Motor neuron (in vitro differentiated cells): ENCODE measurements around the gene TNFSF13B. TPM values are rescaled to one million over a fixed set of nuclear protein-coding genes. Genes with fewer than 3 reads are reported as not detected.
"Not testable (repeated sequence)": the region's sequence is repeated elsewhere in the genome, so short reads cannot be mapped to it uniquely, and the experiment has no call there.

ENCODE experiments used
- ATAC-seq, 8 experiments: fragments of 200-7000 bp; cut with Tn5 transposase; replicated peaks in 6 of 8; 2 replicates each; pipeline ENCODE4 v1.8.0; 2021; ENCODE audit warnings: mild to moderate bottlenecking in 8 of 8, moderate library complexity in 8 of 8
- H3K27ac ChIP-seq, 2 donors: fragments of 250-450 bp; sonication (Bioruptor Pico); 2 replicates each; pipeline ENCODE4 v1.9.0; 2021; ENCODE audit warnings: antibody characterized with exemption in 2 of 2, mild to moderate bottlenecking in 2 of 2, moderate library complexity in 1 of 2
- H3K4me1 ChIP-seq, 2 donors: fragments of 250-450 bp; sonication (Bioruptor Pico); replicated peaks in 1 of 2; 2 replicates each; pipeline ENCODE4 v1.6.1; 2021; ENCODE audit warnings: antibody characterized with exemption in 2 of 2, mild to moderate bottlenecking in 2 of 2, moderate library complexity in 1 of 2
- H3K4me3 ChIP-seq, 5 donors: fragments of 250-450 bp; sonication (Bioruptor Pico); 2 replicates each; pipeline ENCODE4 v1.9.0; 2021; ENCODE audit warnings: antibody characterized with exemption in 5 of 5, mild to moderate bottlenecking in 5 of 5, moderate library complexity in 4 of 5
- WGBS, 10 experiments: fragments of 450-650 bp; shearing (Covaris generic); methylation state at CpG; one replicate each; pipeline ENCODE4 v1.0.0; 2022; 5-methylcytosine and 5-hydroxymethylcytosine counted together
- in situ Hi-C, 9 experiments: fragments of 400-800 bp; cut with MboI; loops; one replicate each; pipeline ENCODE4 v1.15.0; 2021; ENCODE audit warnings: low sequenced_read_pairs in 9 of 9, low pct_unique_long_range_greater_than_20kb in 2 of 9; ENCODE audit not compliant: unreplicated experiment in 9 of 9
- total RNA-seq, 8 experiments: library from RNA; unstranded; fragments of 300-600 nt; gene quantifications; 2 replicates each; pipeline versions ENCODE4 v1.2.3 to v1.2.4, GENCODE V29; 2022

TNFSF13B gene
- total RNA-seq, 8 experiments from 2014 or later, result 0.17 to 3.1 (median 0.73) TPM

GRCh38 chr13:108267347-108267746, 2.2 kb upstream of the TNFSF13B start:
- 75 to 100% (median 86%) methylated on average over 1 to 4 of the region's 4 CpGs; no CpG with 5 or more reads in 1 of the 10 experiments for WGBS, 10 experiments
- Histone ChIP-seq H3K27ac (no peak overlapping the region), H3K4me3 (no peak overlapping the region), H3K4me1 (no peaks in the 10 kb centered on the region)
- ATAC-seq, result no peak
- in situ Hi-C loops, result no loop called here

GRCh38 chr13:108267855-108268254, 1.7 kb upstream of the TNFSF13B start:
- ATAC-seq, H3K4me1 ChIP-seq, in situ Hi-C loops, H3K4me3 ChIP-seq, H3K27ac ChIP-seq: not testable (repeated sequence)
- 75 to 100% (median 92%) methylated on average over 1 to 3 of the region's 3 CpGs; no CpG with 5 or more reads in 3 of the 10 experiments for WGBS, 10 experiments

- no peaks in the 10 kb centered on the region for H3K4me1 ChIP-seq
- in situ Hi-C loops, result no loop called here
- no peak overlapping the region for H3K4me3 ChIP-seq
- no peak overlapping the region for H3K27ac ChIP-seq
- no peak for ATAC-seq
- 20 to 100% (median 79%) methylated on average over 1 to 3 of the region's 4 CpGs; no CpG with 5 or more reads in 1 of the 10 experiments for WGBS, 10 experiments
These were observed 929 bp upstream of the TNFSF13B start for GRCh38 chr13:108268466-108269112.

- WGBS, 10 experiments, result 0 to 100% (median 83%) methylated on average over 1 to 3 of the region's 3 CpGs; no CpG with 5 or more reads in 3 of the 10 experiments
- H3K4me1 ChIP-seq, result no peaks in the 10 kb centered on the region
- no peak overlapping the region for H3K27ac ChIP-seq
- peak in 3 of 8 experiments; percentile 10 to 44 (median 13) for ATAC-seq
- no peak overlapping the region for H3K4me3 ChIP-seq
- in situ Hi-C loops, result no loop called here
These were observed 924 bp downstream of the TNFSF13B start for GRCh38 chr13:108270442-108270841.

GRCh38 chr13:108272333-108272732, 2.8 kb downstream of the TNFSF13B start:
- H3K4me3 ChIP-seq, result no peak overlapping the region
- no peak for ATAC-seq
- in situ Hi-C loops, result no loop called here
- no peaks in the 10 kb centered on the region for H3K4me1 ChIP-seq
- no peak overlapping the region for H3K27ac ChIP-seq

- 58 to 100% (median 82%) methylated on average over 1 to 5 of the region's 5 CpGs for WGBS, 10 experiments
- Histone ChIP-seq H3K4me3 (no peak overlapping the region), H3K27ac (no peak overlapping the region), H3K4me1 (no peaks in the 10 kb centered on the region)
- no peak for ATAC-seq
- in situ Hi-C loops, result no loop called here
These were observed 4.1 kb downstream of the TNFSF13B start for GRCh38 chr13:108273429-108274118.

GRCh38 chr13:108274718-108275117, 5.2 kb downstream of the TNFSF13B start:
- Histone ChIP-seq H3K27ac (no peak overlapping the region), H3K4me3 (no peak overlapping the region), H3K4me1 (no peaks in the 10 kb centered on the region)
- in situ Hi-C loops, result no loop called here
- no peak for ATAC-seq

- in situ Hi-C loops, result no loop called here
- no peak overlapping the region for H3K27ac ChIP-seq
- no peak for ATAC-seq
- H3K4me1 ChIP-seq, result no peaks in the 10 kb centered on the region
- WGBS, 10 experiments, result 0 to 100% (median 71%) methylated on average over 1 to 6 of the region's 6 CpGs
- no peak overlapping the region for H3K4me3 ChIP-seq
These were observed 6.5 kb downstream of the TNFSF13B start for GRCh38 chr13:108276060-108276459.

- in situ Hi-C loops, result no loop called here
- ATAC-seq, result no peak
- Histone ChIP-seq H3K4me3 (no peak overlapping the region), H3K4me1 (no peaks in the 10 kb centered on the region), H3K27ac (no peak overlapping the region)
- 75 to 100% methylated on average over 1 of the region's 1 CpG; no CpG with 5 or more reads in 8 of the 10 experiments for WGBS, 10 experiments
These were observed 8.9 kb downstream of the TNFSF13B start for GRCh38 chr13:108278466-108278865.

GRCh38 chr13:108281901-108282300, 12.4 kb downstream of the TNFSF13B start:
- Histone ChIP-seq H3K4me3 (no peak overlapping the region), H3K4me1 (no peaks in the 10 kb centered on the region), H3K27ac (no peak overlapping the region)
- ATAC-seq, result no peak
- WGBS, 10 experiments, result 28 to 100% (median 88%) methylated on average over 1 to 4 of the region's 4 CpGs; no CpG with 5 or more reads in 1 of the 10 experiments
- in situ Hi-C loops, result no loop called here

GRCh38 chr13:108283110-108283509, 13.6 kb downstream of the TNFSF13B start:
- H3K27ac ChIP-seq, result no peak overlapping the region
- no peaks in the 10 kb centered on the region for H3K4me1 ChIP-seq
- in situ Hi-C loops, result no loop called here
- 0 to 93% (median 71%) methylated on average over 1 to 3 of the region's 3 CpGs for whole genome bisulfite sequencing, 10 experiments
- ATAC-seq, result peak in 1 of 8 experiments; percentile 21
- H3K4me3 ChIP-seq, result no peak overlapping the region

- in situ Hi-C loops, result no loop called here
- ATAC-seq, result no peak
- Histone ChIP-seq H3K27ac (no peak overlapping the region), H3K4me3 (no peak overlapping the region), H3K4me1 (no peaks in the 10 kb centered on the region)
- WGBS, 10 experiments, result 0 to 88% (median 72%) methylated on average over 2 to 6 of the region's 6 CpGs; no CpG with 5 or more reads in 1 of the 10 experiments
These were observed 19.2 kb downstream of the TNFSF13B start for GRCh38 chr13:108288741-108289140.

- ATAC-seq, result no peak
- Histone ChIP-seq H3K4me1 (no peaks in the 10 kb centered on the region), H3K4me3 (no peak overlapping the region), H3K27ac (no peak overlapping the region)
- in situ Hi-C loops, result no loop called here
- WGBS, 10 experiments, result 0 to 43% (median 13%) methylated on average over 1 of the region's 1 CpG; no CpG with 5 or more reads in 4 of the 10 experiments
These were observed 20.3 kb downstream of the TNFSF13B start for GRCh38 chr13:108289819-108290218.

GRCh38 chr13:108297114-108297513, 27.6 kb downstream of the TNFSF13B start:
- WGBS, 10 experiments, result 44 to 100% (median 82%) methylated on average over 1 of the region's 1 CpG; no CpG with 5 or more reads in 2 of the 10 experiments
- in situ Hi-C loops, result no loop called here
- ATAC-seq, result no peak

More at GRCh38 chr13:108297114-108297513, 27.6 kb downstream of the TNFSF13B start:
- Histone ChIP-seq H3K4me3 (no peak overlapping the region), H3K27ac (no peak overlapping the region), H3K4me1 (no peaks in the 10 kb centered on the region)
